Measurements from ENCODE around the gene MSRB3.
"Not testable (repeated sequence)": the region's sequence is repeated elsewhere in the genome, so short reads cannot be mapped to it uniquely, and the experiment has no call there.

MSRB3 gene

DNA sequence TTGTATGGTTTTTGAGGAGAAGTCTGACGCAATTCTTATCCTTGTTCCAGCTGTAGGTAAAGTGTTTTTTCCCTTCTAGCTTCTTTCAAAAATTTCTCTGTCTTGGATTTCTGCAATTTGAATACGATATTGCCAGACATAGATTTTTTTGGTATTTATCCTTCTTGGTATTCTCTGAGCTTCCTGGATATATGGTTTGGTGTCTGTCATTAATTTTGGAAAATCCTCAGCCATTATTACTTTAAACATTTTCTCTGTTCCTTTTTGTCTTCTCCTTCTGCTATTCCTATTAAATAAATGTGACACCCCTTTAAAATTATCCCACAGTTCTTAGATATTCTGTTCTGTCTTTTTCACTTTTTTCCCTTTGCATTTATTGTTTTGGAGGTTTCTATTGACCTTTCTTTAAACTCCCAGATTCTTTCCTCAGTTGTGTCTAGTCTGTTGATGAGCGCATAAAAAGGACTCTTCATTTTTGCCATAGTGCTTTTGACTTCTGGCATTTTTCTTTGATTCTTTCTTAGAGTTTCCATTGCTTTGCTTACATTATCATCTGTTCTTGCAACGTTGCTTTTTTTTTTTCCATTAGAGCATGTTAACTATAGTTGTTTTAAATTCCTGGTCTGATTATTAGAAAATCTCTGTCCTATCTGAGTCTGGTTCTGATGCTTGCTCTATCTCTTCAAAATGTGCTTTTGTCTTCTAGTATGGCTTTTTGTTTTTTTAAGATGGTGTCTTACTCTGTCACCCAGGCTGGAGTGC lies 129.1 kb downstream of the MSRB3 start:
- DNase-seq = no peak

DNA sequence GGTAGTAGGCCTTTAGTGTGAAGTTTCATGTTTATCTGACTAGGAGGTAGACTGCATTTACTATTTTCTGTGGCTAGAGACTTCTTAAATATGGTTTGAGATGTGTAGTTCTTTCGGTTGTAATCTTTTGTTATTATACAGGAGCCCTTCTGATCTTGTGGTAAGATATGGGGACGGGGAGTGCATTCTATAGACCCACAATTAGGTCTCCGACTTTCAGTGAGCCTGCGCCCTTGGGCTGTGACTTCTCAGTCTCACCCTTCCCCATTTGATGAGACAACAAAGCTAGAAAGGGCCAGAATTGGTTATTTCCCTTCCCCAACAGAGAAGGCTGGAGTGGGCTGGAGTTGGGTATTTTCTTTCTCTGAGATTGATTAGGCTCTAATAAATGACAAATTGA lies 130.0 kb downstream of the MSRB3 start:
- no peak for DNase-seq

DNA sequence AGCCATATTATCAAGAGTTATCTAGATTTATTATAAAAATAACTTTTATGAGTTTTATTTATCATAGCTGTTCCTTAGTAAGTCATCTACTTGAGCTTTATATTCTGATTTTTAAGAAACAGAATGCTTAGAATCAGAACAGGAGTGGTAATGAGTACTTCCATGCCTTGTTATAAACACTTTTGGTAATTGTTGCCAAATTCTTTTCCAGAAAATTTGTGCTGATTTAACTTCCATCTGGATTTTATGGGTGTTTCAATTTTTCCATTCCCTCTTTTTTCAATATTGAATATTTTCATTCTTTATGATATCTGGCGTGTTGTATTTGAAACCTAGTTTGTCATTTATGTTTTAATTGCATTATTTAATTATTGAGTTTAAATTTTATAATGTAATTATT lies 131.2 kb downstream of the MSRB3 start:
- DNase-seq = no peak

DNA sequence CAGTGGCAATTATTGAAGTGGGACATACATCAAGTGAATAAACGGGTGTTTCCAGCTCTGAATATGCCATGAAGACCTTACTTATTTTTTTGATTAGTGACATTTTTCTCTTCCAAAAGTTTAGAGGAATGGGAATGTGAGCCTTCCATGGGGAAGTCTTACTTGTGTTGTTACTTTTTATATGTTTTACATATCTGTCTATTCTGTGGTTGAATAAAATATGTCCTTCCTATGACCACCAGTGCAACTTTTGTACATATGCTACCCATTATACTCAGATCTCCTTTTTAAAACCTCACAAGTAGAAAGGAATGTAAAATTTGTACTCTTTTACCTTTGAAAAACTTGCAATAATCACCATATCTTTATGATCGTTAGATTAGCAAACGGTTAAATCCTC lies 132.7 kb downstream of the MSRB3 start:
- no peak for DNase-seq

DNA sequence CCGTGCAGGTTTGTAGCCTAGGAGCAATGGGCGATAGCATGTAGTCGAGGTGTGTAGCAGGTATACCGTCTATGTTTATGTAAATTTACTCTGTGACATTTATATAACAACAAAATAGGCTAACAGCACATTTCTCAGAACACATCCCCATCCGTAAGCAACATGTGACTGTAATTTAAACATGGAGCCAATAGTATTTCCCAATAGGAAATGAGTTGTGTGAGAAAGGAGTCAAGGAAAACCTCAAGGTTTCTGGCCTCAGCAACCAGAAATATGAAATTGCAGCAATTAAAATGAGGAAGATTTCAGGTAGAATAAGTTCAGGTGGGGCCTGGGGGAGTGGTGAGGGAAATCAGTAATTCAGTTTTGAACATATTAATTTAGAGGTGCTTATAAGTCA lies 136.0 kb downstream of the MSRB3 start:
- no peak for DNase-seq

DNA sequence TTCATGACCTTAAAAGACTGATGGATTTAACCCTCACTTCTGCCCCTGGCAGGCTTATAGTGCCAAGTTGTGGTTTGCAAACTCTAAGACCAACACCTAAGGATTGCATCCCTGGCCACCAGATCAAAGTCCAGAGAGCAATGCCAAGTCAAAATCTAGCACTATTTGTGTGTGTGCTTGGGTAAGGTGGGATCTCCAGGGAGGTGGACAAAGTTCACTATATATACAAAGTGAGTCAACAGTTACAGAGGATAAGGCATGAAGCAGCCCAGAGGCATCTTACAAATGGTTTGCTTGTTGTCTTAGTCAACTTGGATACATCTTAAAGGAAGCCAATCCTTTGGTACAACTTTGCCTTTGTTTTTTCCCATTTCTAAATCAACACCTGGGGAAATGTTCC lies 137.3 kb downstream of the MSRB3 start:
- DNase-seq = no peak

DNA sequence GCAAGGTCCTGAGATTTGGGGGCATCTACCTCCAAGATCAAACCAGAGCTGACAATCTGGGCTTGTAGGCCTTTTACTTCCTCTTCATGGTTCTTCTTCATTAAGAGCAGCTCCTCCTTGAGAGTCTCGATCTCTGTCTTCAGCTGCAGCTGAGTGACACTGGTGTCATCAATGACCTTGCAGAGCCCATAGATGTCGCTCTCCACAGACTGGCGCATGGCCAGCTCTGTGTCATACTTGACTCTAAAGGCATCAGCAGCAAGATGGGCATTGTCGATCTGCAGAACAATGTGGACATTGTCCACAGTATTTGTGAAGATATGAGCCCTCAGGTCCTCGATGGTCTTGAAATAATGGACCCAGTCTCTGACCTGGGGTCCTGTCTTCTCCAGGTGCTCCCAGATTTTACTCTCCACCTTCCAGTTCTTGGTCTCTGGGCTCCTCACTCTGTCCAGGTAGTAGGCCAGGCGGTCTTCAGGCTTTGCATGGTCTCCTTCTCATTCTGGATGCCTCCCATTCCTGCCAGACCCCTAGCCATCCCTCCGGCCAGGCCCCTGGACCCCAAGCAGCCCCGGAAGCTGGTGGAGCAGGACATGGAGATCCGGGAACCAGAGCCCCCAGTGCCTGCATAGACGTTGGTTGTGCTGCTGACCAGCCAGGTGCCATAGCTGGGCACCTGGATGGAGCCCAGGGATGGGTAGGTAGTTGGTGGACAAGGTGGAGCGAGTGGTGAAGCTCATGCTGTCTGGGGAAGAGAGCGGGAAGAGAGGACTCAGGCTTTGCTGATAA lies 141.0 kb downstream of the MSRB3 start:
- no peak for DNase-seq

DNA sequence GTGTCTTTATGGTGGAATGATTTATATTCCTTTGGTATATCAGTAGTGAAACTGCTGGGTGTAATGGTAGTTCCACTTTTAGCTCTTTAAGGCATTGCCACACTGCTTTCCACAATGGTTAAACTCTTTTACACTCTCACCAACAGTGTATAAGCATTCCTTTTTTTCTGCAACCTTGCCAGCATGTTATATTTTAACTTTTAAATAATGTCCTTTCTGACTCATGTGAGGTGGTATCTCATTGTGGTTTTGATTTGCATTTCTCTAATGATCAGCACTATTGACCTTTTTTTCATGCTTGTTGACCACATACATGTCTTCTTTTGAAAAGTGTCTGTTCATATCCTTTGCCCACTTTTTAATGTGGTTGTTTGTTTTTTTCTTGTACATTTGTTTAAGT lies 142.5 kb downstream of the MSRB3 start:
- no peak for DNase-seq

DNA sequence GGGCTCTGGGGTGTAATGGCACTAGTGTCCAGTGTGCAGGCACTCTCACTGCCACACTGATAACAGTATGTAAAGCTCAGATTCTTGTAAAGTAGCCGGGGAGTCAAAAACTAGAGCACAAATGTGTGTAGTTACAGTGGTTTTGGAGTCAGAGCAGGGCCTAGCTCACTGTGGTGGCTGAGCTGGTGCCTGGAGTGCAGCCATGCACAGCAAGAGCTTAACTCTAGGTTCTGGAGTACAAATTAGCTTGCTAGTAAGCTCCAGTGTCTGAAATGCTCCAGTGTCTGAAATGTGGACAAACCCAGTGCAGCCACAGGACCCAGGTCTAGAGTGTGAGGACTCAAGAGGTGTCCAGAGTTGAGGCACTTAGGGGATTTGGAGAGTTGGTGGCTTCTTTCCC lies 149.2 kb downstream of the MSRB3 start:
- no peak for DNase-seq

DNA sequence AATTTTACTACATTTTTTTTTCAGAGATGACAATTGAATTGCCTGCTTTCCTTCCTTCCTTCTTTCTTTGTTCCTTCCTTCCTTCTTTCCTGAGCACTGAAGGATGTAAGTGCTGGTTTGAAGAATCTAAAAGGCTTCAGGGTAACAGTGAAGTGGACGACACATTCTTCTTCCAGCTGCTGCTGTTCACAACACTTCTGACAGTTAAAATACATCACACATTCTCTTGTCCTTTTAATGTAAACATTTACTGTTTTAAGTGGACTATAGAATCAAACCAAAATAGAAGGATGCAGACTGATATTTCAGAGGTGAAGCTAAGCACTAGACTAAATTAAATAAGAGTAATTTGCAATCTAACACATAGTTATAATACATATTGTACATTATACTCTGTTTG lies 151.5 kb downstream of the MSRB3 start:
- no peak for DNase-seq

DNA sequence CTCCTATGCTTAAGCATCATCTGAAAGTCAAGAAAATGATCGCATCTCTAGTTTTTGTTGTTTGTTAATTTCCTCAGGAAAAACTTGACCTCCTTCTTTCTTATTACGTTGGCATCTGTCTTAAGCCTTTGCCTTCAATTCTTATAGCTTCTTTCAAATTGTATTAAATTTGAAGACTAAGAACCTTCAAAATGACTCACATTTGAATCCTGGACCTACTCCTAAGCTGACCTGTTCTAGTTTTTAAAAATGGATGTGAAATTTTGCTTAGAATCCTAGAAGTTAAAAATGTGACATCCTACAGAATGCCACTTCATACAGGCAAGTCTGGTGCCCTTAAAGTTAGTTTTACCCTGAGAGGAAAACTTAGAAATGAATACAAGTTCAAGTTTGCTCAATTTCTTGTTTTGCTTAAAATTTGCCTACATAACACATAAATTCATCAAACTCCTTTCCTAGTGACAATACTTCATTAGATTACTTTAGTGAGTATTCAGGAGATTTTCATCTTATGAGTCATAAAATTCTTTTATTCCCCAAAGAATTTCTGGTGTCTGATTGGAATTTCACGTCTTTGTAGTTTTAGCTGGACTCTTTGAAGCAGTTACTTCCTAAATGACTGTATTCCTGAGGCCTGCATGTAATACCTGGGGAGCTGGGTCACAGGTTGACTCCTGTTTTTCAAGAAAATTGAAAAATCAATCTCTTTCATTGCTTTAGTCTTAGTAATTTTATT lies 152.3 kb downstream of the MSRB3 start:
- no peak for DNase-seq

DNA sequence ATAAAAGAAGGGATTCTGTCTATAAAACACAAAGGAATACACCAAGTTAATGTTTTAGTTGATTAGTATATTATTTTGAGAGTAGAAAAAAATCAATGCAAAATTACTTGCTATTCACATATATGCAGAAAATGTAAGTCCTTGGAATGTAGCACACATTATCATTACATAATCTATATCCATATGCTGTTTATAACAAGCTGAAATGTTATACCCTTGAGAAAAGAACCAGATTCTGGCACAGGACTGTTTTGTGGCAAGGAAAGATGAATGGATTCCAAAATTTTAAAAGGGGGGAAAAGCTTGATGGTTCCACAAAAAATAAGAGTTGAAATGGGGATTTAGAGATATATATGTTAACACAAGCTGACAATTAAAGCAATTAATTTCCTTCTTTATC lies 153.6 kb downstream of the MSRB3 start:
- DNase-seq = no peak

DNA sequence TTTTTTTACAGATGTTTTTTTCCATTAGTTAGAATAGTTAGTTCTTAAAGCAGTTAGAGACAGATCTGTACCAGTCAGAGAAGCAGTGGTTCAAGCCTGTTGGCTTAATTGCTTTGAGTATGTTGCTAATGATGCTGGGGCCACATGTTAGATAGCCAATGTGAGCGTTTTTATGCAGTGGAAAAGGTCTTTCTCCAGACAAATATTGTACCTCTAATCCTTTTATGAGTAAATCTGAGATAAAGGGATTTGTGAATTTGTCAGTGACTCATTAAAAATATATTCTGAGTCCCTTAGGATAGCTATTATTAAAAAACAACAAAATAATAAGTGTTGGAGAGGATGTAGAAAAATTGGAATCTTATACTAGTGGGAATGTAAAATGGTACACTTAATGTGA lies 154.2 kb downstream of the MSRB3 start:
- DNase-seq = no peak

DNA sequence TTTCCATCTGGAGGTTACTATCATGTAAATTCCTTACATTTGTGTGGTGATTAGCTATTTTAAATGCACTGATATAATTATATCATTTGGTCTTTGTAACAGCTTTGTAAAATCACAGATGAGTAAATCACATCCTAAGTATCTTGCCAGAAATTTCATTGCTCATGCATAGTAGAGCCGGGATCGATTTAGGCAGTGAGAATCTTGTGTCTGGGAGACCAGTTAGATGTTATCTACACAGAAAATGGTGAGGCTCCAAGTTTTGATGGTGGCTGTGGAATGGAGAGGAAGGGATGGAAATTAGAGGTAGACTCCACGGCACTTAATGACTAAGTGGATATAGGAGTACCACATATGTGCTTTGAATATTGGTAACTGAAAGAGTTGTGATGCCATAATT lies 156.3 kb downstream of the MSRB3 start:
- DNase-seq = no peak

DNA sequence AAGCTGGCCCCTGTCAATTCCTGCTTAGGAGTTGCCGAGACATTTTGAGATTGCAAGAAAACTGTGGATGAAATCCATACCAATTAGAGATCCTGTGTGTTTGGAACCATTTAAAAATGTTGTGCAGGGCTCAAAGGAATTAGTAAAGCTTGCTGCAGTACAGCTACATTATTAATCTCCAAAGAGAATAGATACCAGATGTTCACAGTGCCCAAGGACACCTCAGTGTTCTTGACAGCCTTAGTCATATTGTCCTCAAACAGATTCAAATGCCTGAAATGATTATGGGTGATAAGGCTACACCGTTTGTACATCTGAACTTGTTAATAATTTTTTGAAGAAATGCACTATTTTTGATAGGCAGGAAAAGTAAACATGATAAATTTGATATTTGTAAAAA lies 164.6 kb downstream of the MSRB3 start:
- DNase-seq = no peak

DNA sequence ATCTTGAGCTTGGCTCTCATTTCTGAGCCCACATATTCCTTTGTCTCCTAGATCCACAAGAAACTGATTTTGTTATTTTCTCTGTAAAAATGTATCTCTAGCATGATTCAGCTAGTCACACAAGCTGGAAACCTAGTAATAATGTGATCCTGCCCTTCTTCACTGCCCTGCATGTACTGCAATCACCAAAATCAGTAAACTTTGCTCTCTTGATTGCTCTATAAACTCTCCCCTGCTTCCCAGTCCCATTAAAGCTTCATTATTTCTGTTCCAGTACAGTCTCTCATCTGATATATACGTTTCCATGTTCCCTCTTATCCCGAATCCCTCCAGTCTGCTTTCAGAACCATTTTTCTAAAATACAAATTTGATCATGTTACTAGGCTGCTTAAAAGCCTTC lies 166.5 kb downstream of the MSRB3 start:
- DNase-seq = no peak

DNA sequence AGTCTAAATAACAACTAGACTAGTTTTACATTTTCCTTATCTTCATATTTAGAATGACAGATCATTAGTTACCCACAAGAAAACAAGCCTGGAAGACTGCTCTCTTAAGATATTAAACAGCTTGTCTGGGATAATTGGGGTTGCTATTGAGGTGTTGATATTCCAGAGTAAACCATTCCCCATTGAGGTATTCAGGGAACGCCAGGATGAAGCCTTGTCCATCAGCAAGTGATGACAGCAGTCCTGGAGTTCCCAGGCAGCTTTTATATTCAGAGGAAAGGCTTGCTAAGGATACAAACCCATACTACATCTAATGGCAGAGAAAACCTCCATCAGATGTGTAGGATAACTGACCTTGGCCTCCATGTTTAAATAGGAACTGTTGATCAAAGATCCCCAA lies 168.4 kb downstream of the MSRB3 start:
- DNase-seq = no peak

DNA sequence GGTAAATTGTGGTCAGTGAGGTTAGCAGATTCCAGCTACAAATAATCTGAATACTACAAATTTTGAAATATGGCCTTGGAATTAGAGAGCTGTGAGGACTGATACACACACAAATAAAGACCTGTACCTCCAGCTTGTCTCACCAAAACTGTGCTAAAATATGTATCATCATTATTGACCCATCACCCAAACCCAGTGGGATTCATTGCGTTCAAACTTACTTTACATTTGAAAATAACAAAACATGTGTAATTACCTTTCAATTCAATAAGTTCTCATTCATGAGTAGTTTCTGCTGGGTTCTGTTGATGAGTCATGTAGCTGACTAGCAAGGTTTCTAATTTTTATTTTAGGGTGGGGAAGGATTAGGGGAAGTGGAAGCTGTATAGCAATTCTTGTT lies 170.9 kb downstream of the MSRB3 start:
- DNase-seq = peak; percentile 38 to 41

DNA sequence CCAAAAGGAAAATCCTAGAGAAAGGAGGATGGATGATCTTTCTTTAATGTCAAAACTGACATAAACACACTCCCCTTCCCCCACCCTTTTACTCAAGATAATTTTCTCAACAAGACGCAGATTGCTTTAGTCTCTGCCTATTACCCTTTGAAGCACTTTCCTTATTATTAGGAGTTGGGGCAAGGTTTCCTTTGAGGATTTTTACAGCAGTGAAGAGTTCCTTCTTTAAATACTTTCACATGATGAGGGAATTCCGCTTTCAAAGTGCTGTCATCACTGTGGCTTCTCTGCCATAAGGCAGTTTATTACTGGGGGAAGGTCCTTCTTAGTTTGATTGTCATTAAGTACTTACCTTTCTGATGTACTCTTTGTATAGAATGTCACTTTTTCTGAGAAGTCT lies 172.1 kb downstream of the MSRB3 start:
- peak; percentile 53 to 59 for DNase-seq

DNA sequence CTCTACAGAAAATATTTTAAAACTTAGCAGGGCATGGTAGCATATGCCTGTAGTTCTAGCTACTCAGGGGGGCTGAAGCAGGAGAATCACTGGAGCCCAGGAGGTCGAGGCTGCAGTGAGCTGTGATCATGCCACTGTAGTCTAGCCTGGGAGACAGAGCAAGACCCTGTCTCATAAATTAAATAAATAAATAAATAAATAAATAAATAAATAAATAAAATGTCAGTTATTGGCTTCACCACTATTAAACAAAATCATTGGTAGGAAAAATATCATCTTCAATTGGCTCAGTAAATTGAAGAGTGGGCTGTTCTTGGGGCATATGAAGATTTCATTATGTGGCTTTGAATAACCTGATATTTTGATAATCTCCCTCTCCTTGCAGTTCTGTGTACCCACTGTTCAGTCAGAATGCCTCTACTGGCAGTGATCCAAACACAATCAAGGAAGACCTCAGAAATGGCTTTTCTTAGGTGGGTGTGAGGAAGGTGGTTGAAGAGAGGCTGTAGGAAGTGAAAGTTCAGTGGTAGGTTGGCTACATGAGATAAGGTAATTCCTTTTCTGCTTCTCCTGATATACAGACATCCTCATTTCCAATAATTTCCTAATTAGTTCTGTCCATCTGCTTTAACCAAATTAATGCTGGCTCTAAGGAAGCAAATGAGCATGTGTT lies 175.8 kb downstream of the MSRB3 start:
- DNase-seq = no peak

DNA sequence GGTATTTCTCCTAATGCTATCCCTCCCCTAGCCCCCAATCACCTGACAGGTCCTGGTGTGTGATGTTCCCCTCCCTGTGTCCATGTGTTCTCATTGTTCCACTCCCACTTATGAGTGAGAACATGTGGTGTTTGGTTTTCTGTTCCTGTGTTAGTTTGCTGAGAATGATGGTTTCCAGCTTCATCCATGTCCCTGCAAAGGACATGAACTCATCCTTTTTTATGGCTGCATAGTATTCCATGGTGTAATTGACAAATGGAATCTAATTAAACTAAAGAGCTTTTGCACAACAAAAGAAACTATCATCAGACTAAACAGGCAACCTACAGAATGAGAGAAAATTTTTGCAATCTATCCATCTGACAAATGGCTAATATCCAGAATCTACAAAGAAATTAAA lies 178.9 kb downstream of the MSRB3 start:
- not testable (repeated sequence) for DNase-seq

DNA sequence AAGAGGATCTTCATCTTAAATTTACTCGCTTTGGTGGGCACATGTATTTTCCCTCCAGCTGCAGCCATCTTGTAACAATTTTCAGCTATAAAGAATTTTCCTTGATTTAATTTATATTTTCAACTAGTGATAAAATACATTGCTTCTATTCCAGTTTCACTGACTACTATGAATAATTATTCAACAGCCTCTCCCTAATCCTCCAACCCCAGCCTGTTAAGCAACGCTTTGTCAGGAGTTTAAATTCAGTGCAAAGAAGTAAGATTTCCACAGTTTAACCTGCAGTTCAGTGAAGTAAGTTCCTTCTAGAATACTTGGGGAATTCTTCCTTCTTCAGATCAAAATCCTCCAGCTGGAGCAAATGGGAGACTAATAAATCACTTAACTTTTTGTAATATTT lies 180.2 kb downstream of the MSRB3 start:
- DNase-seq = no peak

DNA sequence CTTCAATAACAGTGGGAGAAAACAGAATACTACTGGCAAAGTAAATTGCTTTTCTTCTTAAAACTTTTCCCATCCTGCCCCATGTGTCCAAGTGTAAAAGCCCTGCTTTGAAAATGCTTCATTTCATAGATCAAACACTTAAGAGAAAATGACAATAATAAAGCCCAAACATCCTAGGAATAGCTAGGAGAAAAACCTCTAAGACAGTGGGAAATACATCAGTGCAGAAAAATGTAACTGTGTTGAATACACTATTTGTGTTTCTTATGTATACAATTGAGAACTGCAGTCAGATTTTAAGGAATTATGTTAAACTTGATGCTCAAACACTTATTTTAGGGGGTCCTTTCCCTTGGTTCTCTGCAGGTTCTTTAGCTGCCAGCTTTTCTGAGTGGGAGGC lies 181.1 kb downstream of the MSRB3 start:
- DNase-seq = no peak

All from inflammatory macrophage treated with lipopolysaccharide for 1 hour (primary cell).